DLD1 (cell line): ENCODE results near the gene GRAMD2B.

Experiments
- in situ Hi-C: cut with HindIII; loops from 2 replicates; pipeline ENCODE4 v1.10.0; 2017; ENCODE audit warnings: low sequenced_read_pairs

GRAMD2B gene

GRCh38 chr5:126535856-126536545 is 112.8 kb downstream of the GRAMD2B start:
- in situ Hi-C loops, result no loop called here

DNA sequence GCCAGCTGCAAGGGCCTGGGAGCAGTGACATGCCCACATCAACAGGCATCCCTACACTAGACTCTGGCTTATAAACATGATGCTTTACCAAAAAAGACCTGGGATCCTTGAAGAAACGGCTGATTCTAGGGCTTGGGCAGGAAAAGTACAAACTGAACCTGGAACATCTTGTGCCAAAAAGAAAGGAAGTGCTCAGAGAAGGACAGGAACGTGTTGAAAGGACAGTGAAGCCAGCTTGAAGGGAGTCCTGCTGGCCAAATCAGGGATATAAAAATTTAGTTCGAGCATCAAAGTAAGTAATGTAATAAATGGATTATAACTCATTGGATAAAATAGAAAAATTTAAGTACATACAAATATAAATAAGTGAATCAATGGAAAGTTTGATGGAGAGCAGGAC is 113.7 kb downstream of the GRAMD2B start:
- in situ Hi-C loops, result no loop called here

DNA sequence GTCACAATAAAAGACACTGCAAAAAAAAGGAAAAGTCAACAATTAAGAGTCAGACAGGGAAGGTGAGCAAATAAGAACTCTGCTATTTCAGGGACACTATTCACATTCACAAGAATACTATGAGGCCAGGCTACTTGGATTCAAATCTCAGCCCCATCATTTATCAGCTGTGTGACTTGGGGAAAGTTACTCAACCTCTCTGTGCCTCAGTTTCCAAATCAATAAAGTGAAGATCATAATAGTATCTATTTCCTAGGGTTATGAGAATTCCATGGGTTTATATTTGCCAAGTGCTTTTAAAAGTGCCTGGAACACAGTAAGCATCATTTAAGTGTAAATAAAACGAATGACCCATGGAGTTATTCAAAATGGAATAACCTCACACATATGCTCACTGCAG is 115.4 kb downstream of the GRAMD2B start:
- in situ Hi-C loops, result no loop called here

DNA sequence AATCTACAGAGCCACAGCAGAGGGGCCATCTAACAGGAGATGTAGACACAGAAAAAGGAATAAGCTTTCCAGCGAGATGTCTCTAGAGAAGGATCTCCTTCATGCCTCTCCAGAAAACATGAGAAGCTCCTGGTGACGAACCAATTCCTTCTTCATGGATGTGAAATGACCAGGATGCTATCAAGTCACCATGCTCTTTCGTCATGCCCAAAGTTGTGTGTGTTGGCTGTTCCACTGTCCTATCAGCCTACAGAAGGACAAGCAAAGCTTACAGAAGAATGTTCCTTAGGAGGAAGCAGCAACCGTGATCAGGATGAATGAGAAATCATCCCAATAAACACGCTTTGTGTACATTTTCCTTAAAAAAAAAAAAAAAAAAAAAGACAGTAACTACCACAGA is 117.4 kb downstream of the GRAMD2B start:
- in situ Hi-C loops, result loop anchor here (5.0 to 10.0 kb wide), 2 partner anchors 188 to 954 kb away; no protein-coding TSS in a partner anchor

DNA sequence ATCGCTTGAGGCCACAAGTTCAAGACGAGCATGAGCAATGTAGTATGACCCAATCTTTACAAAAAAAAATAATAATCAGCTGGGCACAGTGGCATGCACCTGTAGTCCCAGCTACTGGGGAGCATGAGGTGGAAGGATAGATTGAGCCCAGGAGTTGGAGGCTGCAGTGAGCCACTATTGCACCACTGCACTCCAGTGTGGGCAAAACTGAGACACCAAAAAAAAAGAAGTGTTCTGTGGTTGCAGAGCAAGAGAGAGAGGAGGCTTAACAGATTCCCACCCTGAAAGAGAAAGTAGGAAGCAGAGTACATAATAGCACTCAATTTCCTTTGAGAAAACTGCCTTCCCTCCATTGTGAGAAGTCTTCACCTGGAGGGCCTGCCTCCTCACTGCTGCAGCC is 119.2 kb downstream of the GRAMD2B start:
- in situ Hi-C loops, result loop anchor here (5.0 to 10.0 kb wide), 2 partner anchors 190 to 952 kb away; no protein-coding TSS in a partner anchor

GRCh38 chr5:126543009-126543408 is 119.8 kb downstream of the GRAMD2B start:
- in situ Hi-C loops, result loop anchor here (5.0 to 10.0 kb wide), 2 partner anchors 191 to 952 kb away; no protein-coding TSS in a partner anchor

GRCh38 chr5:126543660-126544059 is 120.5 kb downstream of the GRAMD2B start:
- in situ Hi-C loops, result loop anchor here (5.0 to 10.0 kb wide), 2 partner anchors 191 to 951 kb away; no protein-coding TSS in a partner anchor
